GM21447 (cell line): Measurements from ENCODE around the gene MCM5.
"Not testable (repeated sequence)": the region's sequence is repeated elsewhere in the genome, so short reads cannot be mapped to it uniquely, and the experiment has no call there.

Experiments
- ATAC-seq: cut with Tn5 transposase; IDR thresholded peaks from one replicate; pipeline ENCODE4 v1.9.1; 2021; ENCODE audit not compliant: unreplicated experiment

Gene MCM5

GRCh38 chr22:35431483-35432227 is 31.7 kb downstream of the MCM5 start:
- ATAC-seq, result no peak

GRCh38 chr22:35432228-35432905 is 32.4 kb downstream of the MCM5 start:
- no peak for ATAC-seq

- ATAC-seq, result no peak
Observed at GRCh38 chr22:35434061-35434710, 34.2 kb downstream of the MCM5 start.

- ATAC-seq, result no peak
Observed at GRCh38 chr22:35435201-35435740, 35.3 kb downstream of the MCM5 start.

GRCh38 chr22:35436421-35436820 is 36.5 kb downstream of the MCM5 start:
- ATAC-seq, result no peak

GRCh38 chr22:35437049-35437448 is 37.1 kb downstream of the MCM5 start:
- no peak for ATAC-seq

GRCh38 chr22:35438673-35439364 is 38.9 kb downstream of the MCM5 start:
- ATAC-seq, result not testable (repeated sequence)

GRCh38 chr22:35439365-35439717 is 39.4 kb downstream of the MCM5 start:
- ATAC-seq, result no peak

- no peak for ATAC-seq
Observed at GRCh38 chr22:35440129-35440528, 40.2 kb downstream of the MCM5 start.

GRCh38 chr22:35441489-35442100 is 41.7 kb downstream of the MCM5 start:
- ATAC-seq, result no peak

GRCh38 chr22:35442471-35442870 is 42.5 kb downstream of the MCM5 start:
- no peak for ATAC-seq

- no peak for ATAC-seq
Observed at GRCh38 chr22:35443338-35443737, 43.4 kb downstream of the MCM5 start.

- no peak for ATAC-seq
Observed at GRCh38 chr22:35443790-35444684, 44.1 kb downstream of the MCM5 start.

- ATAC-seq, result no peak
Observed at GRCh38 chr22:35444685-35445399, 44.9 kb downstream of the MCM5 start.

- ATAC-seq, result no peak
Observed at GRCh38 chr22:35445933-35446332, 46.0 kb downstream of the MCM5 start.

GRCh38 chr22:35446365-35446764 is 46.4 kb downstream of the MCM5 start:
- ATAC-seq, result no peak

- ATAC-seq, result no peak
Observed at GRCh38 chr22:35448523-35448922, 48.6 kb downstream of the MCM5 start.

GRCh38 chr22:35449829-35450689 is 50.1 kb downstream of the MCM5 start:
- ATAC-seq, result no peak
